Measurements from ENCODE around the gene ZNF345. TPM values are rescaled to one million over a fixed set of nuclear protein-coding genes. Genes with fewer than 3 reads are reported as not detected.

Gene ZNF345
- total and polyA plus RNA-seq, 10 of the 15 experiments (the other 5 are each of a cell fraction or from before 2014, with no cell fraction given): 1.3 to 3.0 (median 2.0) TPM

DNA sequence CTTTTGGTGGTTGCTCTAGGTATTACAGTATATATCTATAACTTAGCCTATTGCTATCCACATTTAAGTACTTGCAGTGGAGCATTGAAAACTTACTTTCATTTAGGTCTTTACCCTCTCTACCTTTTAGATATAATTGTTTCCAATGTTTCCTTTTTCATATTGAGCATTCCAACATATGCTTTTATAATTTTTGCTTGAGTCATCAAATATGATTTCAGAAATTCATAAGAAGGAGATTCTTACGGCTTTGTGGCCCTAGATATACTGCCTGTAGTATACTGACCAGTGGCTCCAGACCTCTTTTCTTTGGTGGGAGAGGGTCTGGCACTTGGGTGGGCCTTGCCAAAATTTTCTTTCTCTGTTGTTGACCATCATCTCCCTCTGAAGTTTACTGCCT, 45.3 kb upstream of the ZNF345 start:
- DNase-seq (ENCODE audit: low read depth, low spot score) (no peak), ATAC-seq (no peak), FAIRE-seq (no peak)
- in situ Hi-C loops (cut with MboI) (no loop called here), intact Hi-C loops (cut with micrococcal nuclease; ENCODE audit: unreplicated experiment) (no loop called here)
- ChIA-PET SMC1A (ENCODE audit: uncharacterized antibody, unreplicated experiment) (no interaction called here), CTCF (no interaction called here), RAD21 (ENCODE audit: unreplicated experiment) (no interaction called here), POLR2A (no interaction called here)
- Histone ChIP-seq H3K4me3 (no peak overlapping the region), H3K9me3 (replicated peaks; ENCODE audit: control insufficient read depth, insufficient read depth, low read length) (peaks cover 11% of the 10 kb centered on the region), H2AFZ (ENCODE audit: control insufficient read depth, low read depth, low read length) (no peak overlapping the region), H4K20me1 (ENCODE audit: control insufficient read depth, insufficient read depth) (no peaks in the 10 kb centered on the region), H3K4me1 (ENCODE audit: control insufficient read depth, insufficient read depth, low read length) (no peaks in the 10 kb centered on the region), H3K36me3 (ENCODE audit: control insufficient read depth in 2 of 2, insufficient read depth in 2 of 2, low read length in 1 of 2) (no peaks in the 10 kb centered on the region), H3K79me2 (ENCODE audit: control insufficient read depth, insufficient read depth, low read length) (no peaks in the 10 kb centered on the region), H3K4me2 (ENCODE audit: control insufficient read depth, insufficient read depth) (no peak overlapping the region), H3K9ac (ENCODE audit: control insufficient read depth, insufficient read depth, low read length) (no peak overlapping the region), H3K27me3 (replicated peaks in 1 of 2; ENCODE audit: control insufficient read depth in 2 of 2, insufficient read depth in 2 of 2, low read length in 1 of 2) (no peaks in the 10 kb centered on the region), H3K27ac (ENCODE audit: control insufficient read depth, insufficient read depth) (no peak overlapping the region)
- no TSS peak for BruUV-seq (replicated peaks)
- TF ChIP-seq MYC (IDR thresholded peaks at IDR 0.05; ENCODE audit: insufficient read depth, insufficient read length, insufficient replicate concordance, low read length, severe bottlenecking) (no peak), EED (IDR thresholded peaks at IDR 0.05; ENCODE audit: low read depth) (no peak), POLR2AphosphoS2 (IDR thresholded peaks at IDR 0.05; ENCODE audit: low read depth, low read length) (no peak), SRF (IDR thresholded peaks at IDR 0.05; ENCODE audit: low read depth in 2 of 2, low read length in 2 of 2) (no peak), STAT3 (IDR thresholded peaks at IDR 0.05; ENCODE audit: low read depth, low read length) (no peak), SMARCA5 (IDR thresholded peaks at IDR 0.05) (no peak), FOS (IDR thresholded peaks at IDR 0.05; ENCODE audit: borderline replicate concordance, extremely low read depth, insufficient read length) (no peak), SP1 (IDR thresholded peaks at IDR 0.05; ENCODE audit: low read depth, low read length) (no peak), SMAD1 (IDR thresholded peaks at IDR 0.05; ENCODE audit: low read depth, partially characterized antibody) (no peak), HDAC2 (IDR thresholded peaks at IDR 0.05) (no peak), RAD21 (IDR thresholded peaks at IDR 0.05; ENCODE audit: insufficient read depth, low read depth, low read length) (no peak), SMC3 (IDR thresholded peaks at IDR 0.05; ENCODE audit: borderline replicate concordance, low read length) (no peak), NR2C2 (IDR thresholded peaks at IDR 0.05; ENCODE audit: borderline replicate concordance, control insufficient read depth, insufficient read length, low read depth) (no peak), MTA3 (IDR thresholded peaks at IDR 0.05; ENCODE audit: borderline replicate concordance, low read length) (no peak)
- TF ChIP-seq, protein P1, sequence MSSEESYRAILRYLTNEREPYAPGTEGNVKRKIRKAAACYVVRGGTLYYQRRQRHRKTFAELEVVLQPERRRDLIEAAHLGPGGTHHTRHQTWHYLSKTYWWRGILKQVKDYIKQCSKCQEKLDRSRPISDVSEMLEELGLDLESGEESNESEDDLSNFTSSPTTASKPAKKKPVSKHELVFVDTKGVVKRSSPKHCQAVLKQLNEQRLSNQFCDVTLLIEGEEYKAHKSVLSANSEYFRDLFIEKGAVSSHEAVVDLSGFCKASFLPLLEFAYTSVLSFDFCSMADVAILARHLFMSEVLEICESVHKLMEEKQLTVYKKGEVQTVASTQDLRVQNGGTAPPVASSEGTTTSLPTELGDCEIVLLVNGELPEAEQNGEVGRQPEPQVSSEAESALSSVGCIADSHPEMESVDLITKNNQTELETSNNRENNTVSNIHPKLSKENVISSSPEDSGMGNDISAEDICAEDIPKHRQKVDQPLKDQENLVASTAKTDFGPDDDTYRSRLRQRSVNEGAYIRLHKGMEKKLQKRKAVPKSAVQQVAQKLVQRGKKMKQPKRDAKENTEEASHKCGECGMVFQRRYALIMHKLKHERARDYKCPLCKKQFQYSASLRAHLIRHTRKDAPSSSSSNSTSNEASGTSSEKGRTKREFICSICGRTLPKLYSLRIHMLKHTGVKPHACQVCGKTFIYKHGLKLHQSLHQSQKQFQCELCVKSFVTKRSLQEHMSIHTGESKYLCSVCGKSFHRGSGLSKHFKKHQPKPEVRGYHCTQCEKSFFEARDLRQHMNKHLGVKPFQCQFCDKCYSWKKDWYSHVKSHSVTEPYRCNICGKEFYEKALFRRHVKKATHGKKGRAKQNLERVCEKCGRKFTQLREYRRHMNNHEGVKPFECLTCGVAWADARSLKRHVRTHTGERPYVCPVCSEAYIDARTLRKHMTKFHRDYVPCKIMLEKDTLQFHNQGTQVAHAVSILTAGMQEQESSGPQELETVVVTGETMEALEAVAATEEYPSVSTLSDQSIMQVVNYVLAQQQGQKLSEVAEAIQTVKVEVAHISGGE (CRISPR knock-in tag; IDR thresholded peaks at IDR 0.05): no peak
- TF ChIP-seq, protein P2, sequence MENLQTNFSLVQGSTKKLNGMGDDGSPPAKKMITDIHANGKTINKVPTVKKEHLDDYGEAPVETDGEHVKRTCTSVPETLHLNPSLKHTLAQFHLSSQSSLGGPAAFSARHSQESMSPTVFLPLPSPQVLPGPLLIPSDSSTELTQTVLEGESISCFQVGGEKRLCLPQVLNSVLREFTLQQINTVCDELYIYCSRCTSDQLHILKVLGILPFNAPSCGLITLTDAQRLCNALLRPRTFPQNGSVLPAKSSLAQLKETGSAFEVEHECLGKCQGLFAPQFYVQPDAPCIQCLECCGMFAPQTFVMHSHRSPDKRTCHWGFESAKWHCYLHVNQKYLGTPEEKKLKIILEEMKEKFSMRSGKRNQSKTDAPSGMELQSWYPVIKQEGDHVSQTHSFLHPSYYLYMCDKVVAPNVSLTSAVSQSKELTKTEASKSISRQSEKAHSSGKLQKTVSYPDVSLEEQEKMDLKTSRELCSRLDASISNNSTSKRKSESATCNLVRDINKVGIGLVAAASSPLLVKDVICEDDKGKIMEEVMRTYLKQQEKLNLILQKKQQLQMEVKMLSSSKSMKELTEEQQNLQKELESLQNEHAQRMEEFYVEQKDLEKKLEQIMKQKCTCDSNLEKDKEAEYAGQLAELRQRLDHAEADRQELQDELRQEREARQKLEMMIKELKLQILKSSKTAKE (IDR thresholded peaks at IDR 0.05; ENCODE audit: low read depth, poor library complexity, severe bottlenecking): no peak
- 88% methylated on average over 1 of the region's 1 CpG for WGBS (ENCODE audit: insufficient coverage, insufficient replicate concordance, low lambda C conversion rate, missing lambda C conversion rate)
